NCI-H345 (cell line): ENCODE data around the gene WSB2.

Experiments used
- DNase-seq: peaks from one replicate; lab custom pipeline; 2025; lab: John Stamatoyannopoulos, UW

The WSB2 gene

GRCh38 chr12:118061873-118062843 lies 1.2 kb upstream of the WSB2 start:
- no peak for DNase-seq

GRCh38 chr12:118060301-118061010 lies 523 bp downstream of the WSB2 start:
- DNase-seq, result peak; percentile 30

- DNase-seq, result peak; percentile 30
These were observed 1.4 kb downstream of the WSB2 start for GRCh38 chr12:118059341-118060191.

- no peak for DNase-seq
These were observed 2.1 kb downstream of the WSB2 start for GRCh38 chr12:118058881-118059280.

- no peak for DNase-seq
These were observed 2.8 kb downstream of the WSB2 start for GRCh38 chr12:118058227-118058626.

- peak; percentile 60 for DNase-seq
These were observed 4.9 kb downstream of the WSB2 start for GRCh38 chr12:118055865-118056773.

- DNase-seq, result peak; percentile 62
These were observed 5.8 kb downstream of the WSB2 start for GRCh38 chr12:118055144-118055557.

- no peak for DNase-seq
These were observed 7.7 kb downstream of the WSB2 start for GRCh38 chr12:118053071-118053985.

- no peak for DNase-seq
These were observed 8.5 kb downstream of the WSB2 start for GRCh38 chr12:118052324-118053070.

- DNase-seq, result no peak
These were observed 9.7 kb downstream of the WSB2 start for GRCh38 chr12:118050972-118051910.

- DNase-seq, result no peak
These were observed 14.5 kb downstream of the WSB2 start for GRCh38 chr12:118046430-118046829.

GRCh38 chr12:118044577-118044976 lies 16.4 kb downstream of the WSB2 start:
- DNase-seq, result no peak

GRCh38 chr12:118044075-118044474 lies 16.9 kb downstream of the WSB2 start:
- DNase-seq, result no peak

GRCh38 chr12:118042091-118042490 lies 18.9 kb downstream of the WSB2 start:
- no peak for DNase-seq

GRCh38 chr12:118038137-118038536 lies 22.8 kb downstream of the WSB2 start:
- peak; percentile 93 for DNase-seq

GRCh38 chr12:118036672-118037411 lies 24.1 kb downstream of the WSB2 start:
- no peak for DNase-seq
